ENCODE data around the gene MMP15.

- TF ChIP-seq POLR2A (IDR thresholded peaks at IDR 0.05) (no peak), CTCF (IDR thresholded peaks at IDR 0.05) (no peak), POLR2AphosphoS5 (IDR thresholded peaks at IDR 0.05) (no peak), EP300 (IDR thresholded peaks at IDR 0.05) (no peak)
Observed at GRCh38 chr16:57997176-57997527, 28.4 kb upstream of the MMP15 start.

Data from stomach (tissue), 4 donors.